ENCODE results near the gene POU2F3. TPM values are rescaled to one million over a fixed set of nuclear protein-coding genes. Genes with fewer than 3 reads are reported as not detected.

POU2F3 gene
- total and polyA plus RNA-seq, 2 of the 8 experiments (the other 6 are each of a cell fraction or from before 2014, with no cell fraction given), result 1.0 to 2.1 TPM

- H3K27me3 ChIP-seq (replicated peaks in 1 of 4; ENCODE audit: control insufficient read depth in 3 of 4, extremely low read depth in 1 of 4, insufficient read depth in 3 of 4, low read length in 3 of 4), result no peaks in the 10 kb centered on the region
- H3K23me2 ChIP-seq (ENCODE audit: low read depth, low read length), result 0 out of 2 replicates have a peak, but pooled peaks cover 2% of the 10 kb centered on the region
- no peak overlapping the region for H2BK20ac ChIP-seq (ENCODE audit: low read length)
- H4K8ac ChIP-seq (ENCODE audit: extremely low read depth, insufficient read depth, low read length), result no peak overlapping the region
- no peak overlapping the region for H3K4me3 ChIP-seq (ENCODE audit: extremely low read depth in 1 of 4, insufficient read depth in 2 of 4, low read depth in 3 of 4, low read length in 4 of 4)
- H3K4ac ChIP-seq (replicated peaks; ENCODE audit: insufficient read length, low read depth, low read length), result no peak overlapping the region
- ChIA-PET CTCF (ENCODE audit: partially characterized antibody) (interaction anchor here (0.7 to 2.5 kb wide), 6 partner anchors 15 to 51 kb away, joined by 3 to 10 read pairs (median 3); no protein-coding TSS in a partner anchor), POLR2A (ENCODE audit: partially characterized antibody) (no interaction called here)
- no peak overlapping the region for H3K14ac ChIP-seq (ENCODE audit: insufficient read length)
- 92% methylated on average over 6 of the region's 6 CpGs; no CpG with 5 or more reads in 1 of the 2 experiments for WGBS, 2 experiments (ENCODE audit: extremely low coverage in 1 of 2, insufficient coverage in 1 of 2, insufficient read length in 1 of 2, insufficient replicate concordance in 2 of 2, low coverage in 1 of 2, low lambda C conversion rate in 2 of 2, missing lambda C conversion rate in 1 of 2)
- no peaks in the 10 kb centered on the region for H3K79me2 ChIP-seq (ENCODE audit: control insufficient read depth in 1 of 2, insufficient read depth in 2 of 2, low read length in 2 of 2)
- no peak overlapping the region for H3K23ac ChIP-seq (ENCODE audit: insufficient read length)
- H3K4me2 ChIP-seq (ENCODE audit: insufficient read depth in 1 of 2, low read depth in 2 of 2, low read length in 2 of 2), result no peak overlapping the region
- H3K27ac ChIP-seq (ENCODE audit: low read depth, low read length), result no peak overlapping the region
- H3K36me3 ChIP-seq (ENCODE audit: control insufficient read depth in 2 of 4, insufficient read depth in 4 of 4, low read length in 3 of 4), result no peaks in the 10 kb centered on the region
- H2BK120ac ChIP-seq (replicated peaks; ENCODE audit: low read depth, low read length), result no peak overlapping the region
- FAIRE-seq (no peak), DNase-seq (ENCODE audit: low read depth in 1 of 2, low spot score in 2 of 2) (no peak)
- no peak overlapping the region for H2AK5ac ChIP-seq (ENCODE audit: low read depth, low read length)
- H4K20me1 ChIP-seq (replicated peaks in 1 of 2; ENCODE audit: control insufficient read depth in 1 of 2, insufficient read depth in 2 of 2, low read length in 2 of 2), result no peaks in the 10 kb centered on the region
- no peaks in the 10 kb centered on the region for H3K9me3 ChIP-seq (ENCODE audit: insufficient read depth in 2 of 2, low read depth in 1 of 2, low read length in 1 of 2)
- no peak overlapping the region for H2BK12ac ChIP-seq (ENCODE audit: low read depth, low read length)
- no peak overlapping the region for H4K5ac ChIP-seq (ENCODE audit: insufficient read length, low read depth, low read length)
- H4K91ac ChIP-seq (replicated peaks; ENCODE audit: insufficient read length, low read length), result no peak overlapping the region
- H3K4me1 ChIP-seq (replicated peaks in 1 of 4; ENCODE audit: control insufficient read depth in 3 of 4, insufficient read depth in 4 of 4, low read length in 3 of 4), result peaks cover 0 to 5% (median 0%) of the 10 kb centered on the region in 4 experiments; a peak in 3 of 7 replicates
- no peak overlapping the region for H2BK5ac ChIP-seq (ENCODE audit: low read depth, low read length)
- no peak overlapping the region for H3K18ac ChIP-seq (ENCODE audit: extremely low read depth, low read length)
- no peak overlapping the region for H2AFZ ChIP-seq (ENCODE audit: low read length)
- no peaks in the 10 kb centered on the region for H3K79me1 ChIP-seq (ENCODE audit: low read depth, low read length)
- H2BK15ac ChIP-seq (ENCODE audit: low read length), result no peak overlapping the region
- no peak overlapping the region for H3K56ac ChIP-seq (replicated peaks; ENCODE audit: insufficient read length, low read depth, low read length)
- no peak overlapping the region for H3K9ac ChIP-seq (replicated peaks in 1 of 4; ENCODE audit: extremely low read depth in 1 of 4, low read depth in 3 of 4, low read length in 3 of 4)
- TF ChIP-seq ASH2L (IDR thresholded peaks at IDR 0.05; ENCODE audit: low read length), result no peak
Observed at GRCh38 chr11:120284272-120284671, 44.3 kb downstream of the POU2F3 start.
